NT2/D1 (cell line): ENCODE measurements around the gene RAET1L.

Experiments used
- SUZ12 ChIP-seq: IDR thresholded peaks from 2 replicates; pipeline ENCODE4 v1.6.1; 2011; ENCODE audit not compliant: insufficient read length, insufficient read depth; ENCODE audit errors: extremely low read depth
- YY1 ChIP-seq: IDR thresholded peaks from 2 replicates; pipeline ENCODE4 v1.6.1; 2011; ENCODE audit not compliant: insufficient read length, insufficient read depth
- ZNF274 ChIP-seq: IDR thresholded peaks from 2 replicates; pipeline ENCODE4 v1.6.1; 2011; ENCODE audit warnings: mild to moderate bottlenecking, low read depth, low read length

DNA sequence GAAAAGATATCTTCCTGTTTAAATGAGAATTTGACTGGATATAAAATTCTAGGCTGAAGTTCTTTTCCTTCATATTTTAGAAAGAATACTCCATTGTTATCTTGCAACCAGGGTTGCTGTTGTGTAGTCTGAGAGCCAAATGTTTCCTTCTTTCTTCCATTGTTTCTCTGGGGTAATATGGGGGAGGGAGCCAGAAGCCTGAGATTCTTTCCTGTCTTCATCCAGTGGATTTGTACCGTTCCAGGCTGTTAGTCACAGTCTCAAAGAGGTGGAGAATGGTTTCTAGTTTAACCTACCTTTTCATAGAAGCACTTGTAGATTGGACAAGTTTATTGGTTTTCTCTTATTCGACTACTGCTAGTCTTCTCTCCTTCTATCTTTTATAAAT lies 49.7 kb upstream of the RAET1L start:
- TF ChIP-seq SUZ12 (no peak), YY1 (no peak), ZNF274 (no peak)
